CD4-positive, alpha-beta T cell treated with Interferon alpha-2 for 1 hour (primary cell): ENCODE data around the gene ENGASE.
A peak's percentile ranks its signal among the peaks of the same experiment; 100 is the strongest.

Source experiments
- DNase-seq, 2 donors: peaks; one replicate each; pipeline ENCODE4 v3.0.0-alpha.2; 2020 to 2022

Gene ENGASE

DNA sequence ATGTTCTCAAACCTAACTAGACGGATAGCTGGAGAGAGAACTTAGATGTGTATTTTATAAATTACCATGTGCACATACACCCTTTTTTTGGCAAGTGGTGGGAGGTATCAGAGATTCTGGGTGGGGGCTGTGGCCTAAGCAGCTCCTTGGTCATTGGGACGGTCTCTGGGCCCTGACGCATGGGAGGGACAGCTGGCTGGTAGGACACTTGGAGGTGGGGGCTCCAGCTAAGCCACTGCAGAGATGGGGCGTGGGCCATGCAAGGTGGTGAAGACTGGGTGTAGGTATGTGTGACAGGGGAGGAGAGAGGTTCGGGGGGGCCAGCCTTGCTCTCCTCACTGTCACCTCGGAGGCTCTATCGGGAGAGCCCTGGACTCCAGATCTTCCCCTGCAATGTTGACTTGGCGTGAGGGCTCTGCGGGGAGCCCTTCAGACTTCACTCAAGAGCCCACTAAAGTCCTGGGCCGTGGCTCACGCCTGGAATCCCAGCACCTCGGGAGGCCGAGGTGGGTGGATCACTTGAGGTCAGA lies 33.5 kb upstream of the ENGASE start:
- no peak for DNase-seq

- DNase-seq = no peak
These were observed 32.8 kb upstream of the ENGASE start for GRCh38 chr17:79041723-79042420.

DNA sequence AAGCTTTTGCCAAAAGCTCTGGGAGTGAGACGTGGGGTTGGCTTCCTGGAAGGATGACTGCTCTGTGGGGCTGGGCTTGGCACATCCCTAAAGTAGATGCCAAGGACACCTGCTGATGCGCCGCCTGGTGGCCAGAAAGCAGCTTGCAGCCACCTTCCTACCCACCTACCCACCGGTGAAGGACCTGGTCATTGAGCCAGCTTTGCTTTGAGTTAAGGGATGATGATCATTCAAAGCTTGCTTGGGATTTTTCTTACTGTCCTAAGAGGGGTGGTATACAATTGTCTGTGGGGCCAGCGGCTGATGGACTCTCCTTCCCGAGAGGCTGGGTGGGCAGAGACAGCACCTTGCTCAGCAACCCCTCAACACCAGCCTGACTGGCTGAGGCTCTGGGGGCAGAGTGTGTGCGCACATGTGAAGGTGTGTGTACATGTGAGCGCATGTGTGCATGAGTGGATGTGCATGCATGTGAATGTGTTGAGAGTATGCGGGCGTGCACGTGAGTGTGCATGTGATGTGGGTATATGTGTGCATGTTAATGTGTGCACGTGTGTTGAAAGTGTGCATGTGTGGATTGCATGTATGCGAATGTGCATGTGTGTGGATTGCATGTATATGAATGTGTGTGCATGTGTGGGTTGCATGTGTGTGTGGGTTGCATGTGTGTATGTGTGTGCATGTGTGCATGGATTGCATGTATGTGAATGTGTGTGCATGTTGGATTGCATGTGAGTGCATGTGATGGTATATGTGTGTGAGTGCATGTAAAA lies 32.0 kb upstream of the ENGASE start:
- DNase-seq = peak; percentile 58 to 65

DNA sequence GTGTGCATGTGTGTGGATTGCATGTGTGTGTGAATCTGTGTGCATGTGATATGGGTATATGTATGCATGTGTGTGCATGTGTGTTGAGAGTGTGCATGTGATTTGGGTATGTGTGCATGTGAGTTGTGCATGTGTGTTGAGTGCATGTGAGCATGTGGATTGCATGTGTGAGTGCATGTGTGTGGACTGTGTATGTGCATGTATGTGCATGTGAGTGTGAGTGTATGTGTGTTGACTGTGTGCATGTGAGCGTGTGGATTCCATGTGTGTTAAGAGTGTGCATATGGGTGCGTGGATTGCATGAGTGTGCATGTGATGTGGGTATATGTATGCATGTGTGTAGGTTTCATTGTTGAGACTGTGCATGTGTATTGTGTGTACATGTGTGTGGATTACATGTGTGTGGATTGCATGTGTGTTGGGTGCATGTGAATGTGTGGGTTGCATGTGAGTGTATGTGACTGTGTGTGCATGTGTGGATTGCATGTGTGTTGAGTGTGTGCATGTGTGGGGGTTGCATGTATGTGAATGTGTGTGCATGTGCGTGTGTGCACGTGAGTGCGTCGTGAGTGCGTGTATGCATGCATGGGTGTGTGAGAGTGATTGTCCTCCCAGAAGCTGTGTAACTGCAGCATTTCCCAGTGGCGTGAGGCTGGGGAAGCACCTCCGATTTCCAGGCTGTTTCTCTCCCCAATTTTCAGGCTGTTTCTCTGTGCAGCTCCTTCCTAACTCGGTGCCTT lies 31.3 kb upstream of the ENGASE start:
- no peak for DNase-seq

DNA sequence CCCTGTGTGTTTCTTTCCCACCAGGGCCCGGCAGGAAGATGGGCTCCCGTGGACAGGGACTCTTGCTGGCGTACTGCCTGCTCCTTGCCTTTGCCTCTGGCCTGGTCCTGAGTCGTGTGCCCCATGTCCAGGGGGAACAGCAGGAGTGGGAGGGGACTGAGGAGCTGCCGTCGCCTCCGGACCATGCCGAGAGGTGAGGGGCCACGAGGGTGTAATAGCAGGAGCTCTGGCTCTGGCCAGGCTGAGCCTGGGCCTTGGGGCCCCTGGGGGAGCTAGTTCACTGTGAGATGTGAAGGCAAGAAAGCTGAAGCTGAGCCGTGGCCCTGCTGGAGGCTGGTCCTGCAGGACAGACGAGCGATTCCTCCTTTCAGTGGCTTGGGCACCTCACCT lies 30.7 kb upstream of the ENGASE start:
- DNase-seq = no peak

- DNase-seq = no peak
These were observed 30.2 kb upstream of the ENGASE start for GRCh38 chr17:79044462-79044861.

- DNase-seq = no peak
These were observed 29.5 kb upstream of the ENGASE start for GRCh38 chr17:79045001-79045729.

DNA sequence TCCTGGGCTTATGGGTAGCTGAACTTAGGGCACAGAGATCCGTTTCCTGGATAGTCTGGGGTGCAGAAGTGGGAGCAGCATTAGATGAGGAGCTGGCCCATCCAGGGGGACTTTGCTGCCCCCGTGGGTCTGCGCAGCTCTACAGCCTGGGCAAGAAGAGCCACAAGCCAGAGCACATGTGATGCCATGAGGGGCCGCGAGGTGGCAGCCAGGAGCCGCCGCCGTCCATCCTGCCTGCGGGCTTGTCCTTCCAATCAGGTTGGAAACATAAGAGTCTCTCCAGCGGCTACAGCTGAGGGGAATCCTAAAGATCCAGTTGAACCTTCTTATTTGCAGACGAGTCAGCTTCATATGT lies 28.8 kb upstream of the ENGASE start:
- peak; percentile 51 to 62 for DNase-seq

- DNase-seq = no peak
These were observed 28.3 kb upstream of the ENGASE start for GRCh38 chr17:79046197-79046915.

GRCh38 chr17:79046916-79047280 lies 27.7 kb upstream of the ENGASE start:
- no peak for DNase-seq

GRCh38 chr17:79047291-79047920 lies 27.2 kb upstream of the ENGASE start:
- DNase-seq = no peak

DNA sequence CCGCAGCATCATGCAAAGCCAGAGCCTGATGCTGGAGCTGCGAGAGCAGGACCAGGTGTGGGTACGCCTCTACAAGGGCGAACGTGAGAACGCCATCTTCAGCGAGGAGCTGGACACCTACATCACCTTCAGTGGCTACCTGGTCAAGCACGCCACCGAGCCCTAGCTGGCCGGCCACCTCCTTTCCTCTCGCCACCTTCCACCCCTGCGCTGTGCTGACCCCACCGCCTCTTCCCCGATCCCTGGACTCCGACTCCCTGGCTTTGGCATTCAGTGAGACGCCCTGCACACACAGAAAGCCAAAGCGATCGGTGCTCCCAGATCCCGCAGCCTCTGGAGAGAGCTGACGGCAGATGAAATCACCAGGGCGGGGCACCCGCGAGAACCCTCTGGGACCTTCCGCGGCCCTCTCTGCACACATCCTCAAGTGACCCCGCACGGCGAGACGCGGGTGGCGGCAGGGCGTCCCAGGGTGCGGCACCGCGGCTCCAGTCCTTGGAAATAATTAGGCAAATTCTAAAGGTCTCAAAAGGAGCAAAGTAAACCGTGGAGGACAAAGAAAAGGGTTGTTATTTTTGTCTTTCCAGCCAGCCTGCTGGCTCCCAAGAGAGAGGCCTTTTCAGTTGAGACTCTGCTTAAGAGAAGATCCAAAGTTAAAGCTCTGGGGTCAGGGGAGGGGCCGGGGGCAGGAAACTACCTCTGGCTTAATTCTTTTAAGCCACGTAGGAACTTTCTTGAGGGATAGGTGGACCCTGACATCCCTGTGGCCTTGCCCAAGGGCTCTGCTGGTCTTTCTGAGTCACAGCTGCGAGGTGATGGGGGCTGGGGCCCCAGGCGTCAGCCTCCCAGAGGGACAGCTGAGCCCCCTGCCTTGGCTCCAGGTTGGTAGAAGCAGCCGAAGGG lies 26.4 kb upstream of the ENGASE start:
- DNase-seq = no peak

DNA sequence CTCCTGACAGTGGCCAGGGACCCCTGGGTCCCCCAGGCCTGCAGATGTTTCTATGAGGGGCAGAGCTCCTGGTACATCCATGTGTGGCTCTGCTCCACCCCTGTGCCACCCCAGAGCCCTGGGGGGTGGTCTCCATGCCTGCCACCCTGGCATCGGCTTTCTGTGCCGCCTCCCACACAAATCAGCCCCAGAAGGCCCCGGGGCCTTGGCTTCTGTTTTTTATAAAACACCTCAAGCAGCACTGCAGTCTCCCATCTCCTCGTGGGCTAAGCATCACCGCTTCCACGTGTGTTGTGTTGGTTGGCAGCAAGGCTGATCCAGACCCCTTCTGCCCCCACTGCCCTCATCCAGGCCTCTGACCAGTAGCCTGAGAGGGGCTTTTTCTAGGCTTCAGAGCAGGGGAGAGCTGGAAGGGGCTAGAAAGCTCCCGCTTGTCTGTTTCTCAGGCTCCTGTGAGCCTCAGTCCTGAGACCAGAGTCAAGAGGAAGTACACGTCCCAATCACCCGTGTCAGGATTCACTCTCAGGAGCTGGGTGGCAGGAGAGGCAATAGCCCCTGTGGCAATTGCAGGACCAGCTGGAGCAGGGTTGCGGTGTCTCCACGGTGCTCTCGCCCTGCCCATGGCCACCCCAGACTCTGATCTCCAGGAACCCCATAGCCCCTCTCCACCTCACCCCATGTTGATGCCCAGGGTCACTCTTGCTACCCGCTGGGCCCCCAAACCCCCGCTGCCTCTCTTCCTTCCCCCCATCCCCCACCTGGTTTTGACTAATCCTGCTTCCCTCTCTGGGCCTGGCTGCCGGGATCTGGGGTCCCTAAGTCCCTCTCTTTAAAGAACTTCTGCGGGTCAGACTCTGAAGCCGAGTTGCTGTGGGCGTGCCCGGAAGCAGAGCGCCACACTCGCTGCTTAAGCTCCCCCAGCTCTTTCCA lies 25.5 kb upstream of the ENGASE start:
- no peak for DNase-seq

GRCh38 chr17:79049821-79050220 lies 24.8 kb upstream of the ENGASE start:
- no peak for DNase-seq

GRCh38 chr17:79050551-79050950 lies 24.1 kb upstream of the ENGASE start:
- no peak for DNase-seq

DNA sequence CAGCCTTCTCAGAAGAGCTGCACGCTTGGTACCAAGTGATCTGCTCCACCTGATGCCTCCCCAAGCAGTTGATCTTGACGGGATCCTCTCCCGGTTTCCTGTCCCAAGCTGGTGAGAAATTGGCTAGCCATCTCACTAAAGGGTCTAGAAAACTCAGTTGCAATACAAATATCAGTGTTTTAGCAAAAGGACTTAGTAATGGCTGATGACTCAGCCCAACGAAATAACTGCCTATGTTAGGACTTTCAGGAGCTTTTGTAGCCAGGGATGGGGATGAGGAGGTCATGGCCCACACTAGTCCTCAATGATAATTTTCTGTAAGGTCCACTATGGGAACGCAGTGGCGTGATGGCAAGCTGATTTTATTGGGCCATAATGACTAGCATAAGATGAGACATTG lies 23.3 kb upstream of the ENGASE start:
- no peak for DNase-seq

GRCh38 chr17:79052131-79052530 lies 22.5 kb upstream of the ENGASE start:
- no peak for DNase-seq

- DNase-seq = no peak
These were observed 21.2 kb upstream of the ENGASE start for GRCh38 chr17:79053251-79053925.
